HG03432 (cell line): ENCODE data around the gene ADAM15.

Experiments used
- ATAC-seq: cut with Tn5 transposase; IDR thresholded peaks from one replicate; pipeline ENCODE4 v1.9.1; 2021; ENCODE audit warnings: mild to moderate bottlenecking, moderate library complexity; ENCODE audit not compliant: unreplicated experiment

Gene ADAM15

GRCh38 chr1:155083865-155084721 is 33.0 kb downstream of the ADAM15 start:
- peak; percentile 2 for ATAC-seq

- peak; percentile 76 for ATAC-seq
Measured at GRCh38 chr1:155084722-155085503, 33.8 kb downstream of the ADAM15 start.

- ATAC-seq: no peak
Measured at GRCh38 chr1:155085504-155086127, 34.5 kb downstream of the ADAM15 start.

GRCh38 chr1:155086128-155086741 is 35.1 kb downstream of the ADAM15 start:
- no peak for ATAC-seq

- ATAC-seq: no peak
Measured at GRCh38 chr1:155086856-155087535, 35.9 kb downstream of the ADAM15 start.

- no peak for ATAC-seq
Measured at GRCh38 chr1:155091071-155092051, 40.2 kb downstream of the ADAM15 start.

GRCh38 chr1:155092131-155092530 is 41.0 kb downstream of the ADAM15 start:
- ATAC-seq: no peak

GRCh38 chr1:155092641-155093040 is 41.5 kb downstream of the ADAM15 start:
- no peak for ATAC-seq

- no peak for ATAC-seq
Measured at GRCh38 chr1:155093911-155094621, 43.0 kb downstream of the ADAM15 start.

- no peak for ATAC-seq
Measured at GRCh38 chr1:155094622-155094948, 43.5 kb downstream of the ADAM15 start.

- no peak for ATAC-seq
Measured at GRCh38 chr1:155099331-155099730, 48.2 kb downstream of the ADAM15 start.

GRCh38 chr1:155103325-155103724 is 52.2 kb downstream of the ADAM15 start:
- ATAC-seq: no peak

GRCh38 chr1:155104605-155105534 is 53.8 kb downstream of the ADAM15 start:
- no peak for ATAC-seq

GRCh38 chr1:155105604-155106011 is 54.5 kb downstream of the ADAM15 start:
- no peak for ATAC-seq

- ATAC-seq: no peak
Measured at GRCh38 chr1:155106862-155107261, 55.7 kb downstream of the ADAM15 start.

- ATAC-seq: no peak
Measured at GRCh38 chr1:155107309-155108264, 56.5 kb downstream of the ADAM15 start.

GRCh38 chr1:155108296-155108695 is 57.2 kb downstream of the ADAM15 start:
- no peak for ATAC-seq
